Neural cell (in vitro differentiated cells): Measurements from ENCODE around the gene INO80E.

Experiments
- CTCF ChIP-seq: fragments of 450-650 bp; IDR thresholded peaks from 2 replicates; pipeline ENCODE4 v1.5.1; 2014; ENCODE audit warnings: antibody characterized with exemption, mild to moderate bottlenecking, moderate library complexity; ENCODE audit not compliant: poor library complexity, severe bottlenecking
- EZH2 ChIP-seq: fragments of 200-600, 300-800 bp; shearing (Covaris generic), sonication (generic); IDR thresholded peaks from 2 replicates; pipeline ENCODE4 v1.6.1; 2014; ENCODE audit warnings: antibody characterized with exemption, low read length, borderline replicate concordance, mild to moderate bottlenecking; ENCODE audit not compliant: insufficient read depth, poor library complexity, severe bottlenecking
- POLR2AphosphoS5 ChIP-seq: IDR thresholded peaks from 2 replicates; pipeline ENCODE4 v1.6.1; 2012
- RAD21 ChIP-seq: fragments of 450-650 bp; conservative IDR thresholded peaks from 2 replicates; pipeline ENCODE4 v1.6.1; 2014; ENCODE audit warnings: antibody characterized with exemption, mild to moderate bottlenecking, moderate library complexity
- REST ChIP-seq: IDR thresholded peaks from 2 replicates; pipeline ENCODE4 v1.6.1; 2012; ENCODE audit warnings: borderline replicate concordance

- no peak for TF ChIP-seq RAD21
- no peak for TF ChIP-seq CTCF
- no peak for TF ChIP-seq POLR2AphosphoS5
- no peak for TF ChIP-seq EZH2
- TF ChIP-seq REST: no peak
These were observed 23.1 kb upstream of the INO80E start for GRCh38 chr16:29972992-29973383.
